HL-60/S4 (cell line): ENCODE measurements around the gene RAB35.

Source experiments
- in situ Hi-C: fragments of 300-500 bp; cut with MboI; formaldehyde crosslinking; loops from 2 replicates; pipeline ENCODE4 v1.14.3; 2022; ENCODE audit warnings: low sequenced_read_pairs

RAB35 gene

DNA sequence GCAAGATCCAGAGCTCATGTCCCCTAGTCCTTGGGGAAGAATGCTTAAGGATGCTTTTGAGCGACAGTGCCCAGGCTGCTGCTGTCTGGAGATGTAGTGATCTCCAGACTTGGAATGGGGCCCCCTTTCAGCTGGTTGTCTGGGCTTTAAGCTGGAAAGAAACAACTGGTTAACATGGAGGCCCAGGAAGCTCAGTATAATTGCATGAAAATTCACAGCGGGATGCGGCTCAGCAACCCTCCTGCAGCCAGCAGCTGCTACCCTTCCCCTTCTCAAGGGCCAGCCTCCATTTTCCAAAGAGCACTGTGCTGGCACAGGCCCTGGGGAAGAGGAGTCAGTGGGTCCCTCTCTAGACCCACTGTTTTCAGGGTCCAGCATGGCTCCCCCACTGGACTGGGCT lies 26.3 kb downstream of the RAB35 start:
- in situ Hi-C loops: no loop called here

DNA sequence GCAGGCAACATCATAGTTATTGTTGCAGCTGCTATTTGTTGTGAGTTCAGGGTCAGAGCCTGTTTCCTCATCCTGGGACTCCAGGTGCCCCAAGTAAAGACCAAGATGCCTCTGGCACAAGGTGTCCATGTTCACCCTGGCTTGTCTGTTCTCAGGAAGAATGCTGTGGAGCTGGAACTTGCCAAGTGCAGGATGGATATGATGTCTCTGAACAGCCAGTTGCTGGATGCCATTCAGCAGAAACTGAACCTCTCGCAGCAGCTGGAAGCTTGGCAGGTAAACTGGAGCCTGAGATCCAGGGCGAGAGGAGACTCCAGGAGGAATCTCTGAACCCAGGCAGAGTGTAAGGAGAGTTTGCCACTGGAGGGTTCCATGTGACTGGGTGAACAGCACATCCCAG lies 26.8 kb downstream of the RAB35 start:
- in situ Hi-C loops: no loop called here

DNA sequence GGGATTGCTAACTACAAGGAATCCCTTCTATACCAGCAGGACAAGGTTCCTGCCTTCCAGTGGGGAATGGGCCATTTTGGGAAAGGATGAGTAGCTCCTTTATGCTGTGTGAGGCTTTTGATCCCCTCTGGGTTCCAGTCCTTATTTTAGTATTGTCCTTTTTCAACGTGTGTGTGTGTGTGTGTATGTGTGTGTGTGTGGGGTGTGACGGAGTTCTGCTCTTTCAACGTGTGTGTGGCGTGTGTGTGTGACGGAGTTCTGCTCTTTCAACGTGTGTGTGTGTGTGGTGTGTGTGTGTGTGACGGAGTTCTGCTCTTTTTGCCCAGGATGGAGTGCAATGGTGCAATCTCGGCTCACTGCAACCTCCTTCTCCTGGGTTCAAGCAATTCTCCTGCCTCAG lies 27.4 kb downstream of the RAB35 start:
- in situ Hi-C loops: no loop called here

DNA sequence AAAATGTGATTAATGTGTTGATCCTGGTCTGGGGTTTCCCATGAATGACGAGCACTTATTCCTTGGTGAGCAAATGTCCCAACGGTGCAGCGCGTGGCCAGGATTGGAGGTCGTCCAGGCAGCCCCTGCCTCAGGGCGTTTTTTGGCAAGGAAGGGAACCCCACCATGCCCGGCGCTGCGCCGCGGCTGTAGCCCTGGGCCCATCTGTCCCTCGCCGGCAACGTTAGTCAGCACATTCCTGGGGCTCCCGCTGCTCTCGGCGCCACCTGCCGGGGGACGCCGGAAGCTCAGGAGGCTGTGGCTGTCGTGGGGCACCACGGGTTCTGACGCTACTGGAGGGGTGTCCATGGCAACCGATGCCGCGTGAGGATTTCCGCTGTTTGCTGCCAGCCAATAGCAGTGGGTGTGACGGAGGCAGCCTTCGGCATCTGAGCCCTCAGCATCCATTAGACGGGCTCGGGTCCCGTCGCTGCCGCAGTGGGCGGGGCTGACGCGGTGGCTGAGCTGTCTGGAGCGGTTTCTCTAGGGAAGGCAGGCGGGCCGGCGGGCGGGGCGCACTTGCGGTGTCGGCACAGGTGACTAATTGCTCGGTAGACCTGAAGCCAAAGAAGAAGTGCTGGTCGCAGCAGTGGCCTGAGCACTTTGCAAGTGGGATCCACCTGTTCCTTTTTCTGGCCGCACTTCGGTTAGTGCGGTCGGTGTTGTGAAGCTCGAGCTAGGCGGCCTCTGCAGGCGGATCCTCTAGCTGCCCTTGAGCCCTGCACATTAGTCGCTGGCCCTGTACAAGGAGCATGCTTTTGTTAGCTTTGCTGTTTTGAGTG lies 29.5 kb downstream of the RAB35 start:
- in situ Hi-C loops: no loop called here

DNA sequence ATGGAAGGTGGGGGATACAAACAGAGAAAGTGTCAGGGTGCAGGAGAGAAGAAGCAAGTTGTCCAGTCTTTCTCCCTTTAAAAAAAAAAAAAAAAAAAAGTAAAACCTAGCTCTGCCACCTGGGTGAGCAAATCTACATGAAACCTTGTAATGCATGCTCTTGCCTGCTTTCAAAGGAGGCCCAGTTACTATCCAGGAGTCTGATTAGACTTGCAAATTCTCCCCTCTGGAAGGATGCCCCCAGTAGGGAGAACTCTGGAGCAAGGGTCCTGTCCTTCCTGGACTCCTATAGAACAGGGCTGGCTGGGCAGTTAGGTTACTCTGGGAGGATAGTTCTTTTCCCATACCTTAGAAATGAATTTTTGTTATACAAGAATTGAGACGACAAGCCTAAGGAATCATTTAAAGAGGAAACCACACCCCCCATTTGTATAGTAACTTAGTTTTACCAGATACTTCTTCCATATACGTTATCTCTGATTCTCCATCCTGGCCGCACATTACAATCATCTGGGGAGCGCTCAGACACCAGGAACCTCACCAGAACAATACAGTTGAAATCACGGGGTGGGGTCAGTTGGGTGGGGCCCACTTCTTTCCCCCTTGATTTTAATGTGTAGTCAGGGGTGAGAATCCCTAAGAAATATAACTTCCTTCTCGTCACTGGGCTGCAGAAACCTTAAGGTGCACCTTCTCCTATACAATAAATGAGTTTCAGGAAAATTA lies 30.5 kb downstream of the RAB35 start:
- in situ Hi-C loops: no loop called here

DNA sequence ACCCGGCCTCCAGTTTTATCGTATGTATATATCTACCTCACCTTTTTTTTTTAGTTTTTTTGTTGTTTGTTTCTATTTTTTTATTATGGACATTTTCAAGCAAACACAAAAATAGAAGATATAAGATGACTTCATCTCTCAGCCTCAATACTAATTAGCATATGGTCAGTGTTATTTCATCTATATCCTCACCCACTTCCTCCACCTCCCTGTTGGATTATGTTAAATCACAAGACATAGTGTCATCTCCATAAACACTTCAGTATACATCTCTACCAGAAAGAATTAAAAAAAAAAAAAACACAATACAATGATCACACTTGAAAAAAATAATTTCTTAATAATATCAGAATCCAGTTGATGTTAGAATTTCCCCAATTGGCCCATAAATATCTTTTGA lies 34.9 kb downstream of the RAB35 start:
- in situ Hi-C loops: no loop called here

DNA sequence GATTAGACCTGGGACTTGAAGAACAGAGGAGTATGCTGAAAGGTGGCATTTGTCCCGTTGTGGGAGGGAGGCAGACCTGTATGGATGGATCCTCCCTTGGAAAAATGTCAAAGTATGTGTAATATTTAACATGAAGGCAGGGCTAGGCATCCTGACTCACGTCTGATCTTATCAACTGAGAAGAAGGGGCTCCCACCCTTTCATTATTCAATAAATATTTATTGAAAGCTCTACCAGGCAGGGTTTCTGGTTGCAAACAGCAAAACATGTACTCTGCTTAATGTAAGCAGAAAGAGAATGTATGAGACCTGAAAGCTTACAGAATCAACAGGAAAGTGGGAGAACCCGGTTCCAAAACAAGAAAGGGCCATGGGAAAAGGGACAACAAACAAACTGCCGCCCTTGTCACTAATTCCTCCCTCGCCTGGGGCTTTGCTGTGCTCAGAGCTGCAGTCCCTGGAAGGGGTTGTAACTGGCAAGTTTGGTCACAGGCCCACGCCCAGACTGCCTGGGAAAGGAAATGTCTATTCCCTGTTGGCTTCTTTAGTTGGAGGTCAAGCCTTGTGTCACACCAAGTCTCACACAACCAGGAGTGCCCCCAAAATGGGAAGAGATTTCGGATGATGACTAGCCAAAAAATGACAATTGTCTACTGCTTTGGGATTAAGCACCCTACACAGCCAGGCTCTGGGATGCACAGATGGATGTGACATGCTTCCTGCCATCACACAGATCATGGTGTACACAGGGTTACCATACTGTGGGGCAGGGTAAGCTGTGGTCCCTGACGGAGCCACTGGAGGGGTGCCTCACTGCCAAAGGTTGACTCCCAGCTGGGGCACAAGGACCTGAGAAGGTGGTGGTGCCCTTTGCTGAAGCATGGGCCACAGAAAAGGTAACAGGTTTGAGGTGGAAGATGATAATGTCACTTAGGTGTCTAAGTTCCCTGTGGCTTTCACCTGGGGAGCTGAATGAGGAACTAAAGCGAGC lies 36.8 kb downstream of the RAB35 start:
- in situ Hi-C loops: no loop called here

DNA sequence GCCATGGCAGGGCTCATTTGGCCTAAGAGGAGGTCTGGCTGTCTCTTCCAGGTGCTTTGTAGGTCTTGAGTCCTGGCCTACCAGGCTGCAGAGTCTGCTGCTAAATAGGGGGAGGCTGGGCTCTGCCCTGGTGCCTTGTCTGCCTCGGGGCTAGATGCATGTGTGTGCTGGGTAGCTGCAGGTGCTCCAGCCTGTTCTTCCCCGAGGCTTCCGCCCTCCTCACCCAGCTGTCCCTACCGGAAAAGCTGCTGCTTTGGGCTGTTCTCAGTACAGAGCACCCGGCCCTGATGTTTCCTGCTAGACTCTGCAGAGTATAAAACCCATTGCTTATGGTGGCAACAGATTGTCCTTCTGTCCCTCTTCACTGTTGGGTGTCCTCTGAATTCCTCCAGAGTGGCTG lies 37.7 kb downstream of the RAB35 start:
- in situ Hi-C loops: no loop called here

DNA sequence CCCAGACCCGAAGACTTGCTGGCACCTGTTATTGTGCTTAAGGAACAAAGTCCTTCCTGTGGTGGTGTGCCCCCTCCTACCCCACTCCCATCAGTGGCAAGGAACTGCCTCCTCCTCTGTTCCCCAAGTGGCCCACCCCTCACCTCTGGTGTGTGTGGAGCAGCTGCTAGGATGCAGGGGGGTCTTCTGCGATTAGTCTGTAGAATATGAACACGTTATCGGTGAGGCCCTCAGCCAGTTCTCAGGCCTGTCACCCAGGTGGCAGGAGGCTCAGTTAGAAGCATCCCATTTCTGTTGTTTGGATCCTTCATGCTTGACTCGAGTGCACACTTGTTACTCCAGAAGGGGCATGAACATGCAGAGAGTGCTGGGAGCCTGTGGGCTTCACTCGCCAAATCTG lies 39.3 kb downstream of the RAB35 start:
- in situ Hi-C loops: no loop called here

DNA sequence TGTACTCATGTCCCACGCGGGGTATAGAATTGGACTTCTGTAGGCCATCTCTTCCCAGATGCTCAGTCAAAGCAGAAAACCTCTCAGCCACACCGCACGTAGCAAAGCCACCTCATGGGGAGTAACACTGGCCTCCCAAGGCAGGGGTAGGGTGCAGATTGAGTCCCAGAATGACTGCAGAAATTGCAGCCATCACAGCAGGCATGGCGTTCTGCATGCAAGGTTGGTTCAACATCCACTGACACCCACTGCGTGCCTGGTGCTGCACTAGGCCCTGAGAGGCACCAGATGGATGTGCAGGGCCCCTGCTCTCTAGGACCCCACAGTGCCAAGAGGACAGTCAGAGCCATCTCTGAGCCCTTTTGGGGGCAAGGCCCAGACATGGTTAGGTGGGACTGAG lies 39.9 kb downstream of the RAB35 start:
- in situ Hi-C loops: no loop called here

DNA sequence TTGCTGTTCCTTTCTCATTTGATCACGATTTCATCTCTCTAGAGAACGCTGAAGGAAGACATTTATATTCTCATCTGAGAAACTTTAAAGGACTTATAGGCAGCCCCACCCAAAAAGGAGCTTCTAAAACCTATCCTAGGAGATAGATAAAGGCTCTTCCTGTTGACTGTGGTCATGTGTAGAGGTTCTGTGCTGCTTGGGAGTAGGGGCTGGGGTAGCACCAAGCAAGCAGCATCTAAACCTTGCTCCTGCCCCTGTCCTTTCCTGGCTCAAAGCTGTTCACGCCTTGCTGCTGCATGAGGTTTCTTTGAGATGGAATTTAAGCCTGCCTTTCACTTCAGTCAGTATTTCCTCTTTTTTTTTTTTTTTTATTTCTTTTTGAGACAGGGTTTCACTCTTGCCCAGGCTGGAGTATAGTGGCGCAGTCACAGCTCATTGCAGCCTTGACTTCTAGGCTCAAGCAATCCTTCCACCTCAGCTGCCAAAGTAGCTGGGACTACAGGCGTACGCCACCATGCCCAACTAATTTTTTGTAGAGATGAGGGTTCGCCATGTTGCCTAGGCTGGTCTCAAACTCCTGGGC lies 41.4 kb downstream of the RAB35 start:
- in situ Hi-C loops: no loop called here

DNA sequence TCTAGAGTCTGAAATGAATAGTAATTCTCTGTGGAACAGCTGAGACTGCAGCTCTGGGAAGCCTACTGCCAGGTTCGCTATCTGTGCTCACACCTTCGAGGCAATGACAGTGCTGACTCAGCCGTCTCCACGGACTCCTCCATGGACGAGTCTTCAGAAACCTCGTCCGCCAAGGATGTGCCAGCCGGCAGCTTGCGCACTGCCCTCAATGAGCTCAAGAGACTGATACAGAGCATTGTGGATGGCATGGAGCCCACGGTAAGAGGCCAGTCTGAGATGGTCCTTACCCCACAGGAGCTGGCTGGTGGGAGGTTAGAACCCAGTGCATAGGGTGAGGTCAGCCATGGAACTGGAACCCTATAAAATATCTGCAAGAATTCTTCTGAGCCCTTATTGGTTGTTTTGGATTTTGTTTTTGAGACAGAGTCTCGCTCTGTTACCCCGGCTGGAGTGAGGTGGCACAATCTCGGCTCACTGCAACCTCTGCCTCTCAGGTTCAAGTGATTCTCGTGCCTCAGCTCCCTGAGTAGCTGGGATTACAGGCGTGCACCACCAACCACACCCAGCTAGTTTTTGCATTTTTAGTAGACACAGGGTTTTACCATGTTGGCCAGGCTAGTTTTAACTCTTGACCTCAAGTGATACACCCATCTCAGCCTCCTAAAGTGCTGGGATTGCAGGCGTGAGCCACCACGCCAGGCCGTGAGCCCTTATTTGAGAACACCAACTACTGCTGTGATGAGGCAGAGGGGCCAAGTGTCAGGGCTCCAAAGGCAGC lies 43.9 kb downstream of the RAB35 start:
- in situ Hi-C loops: no loop called here

DNA sequence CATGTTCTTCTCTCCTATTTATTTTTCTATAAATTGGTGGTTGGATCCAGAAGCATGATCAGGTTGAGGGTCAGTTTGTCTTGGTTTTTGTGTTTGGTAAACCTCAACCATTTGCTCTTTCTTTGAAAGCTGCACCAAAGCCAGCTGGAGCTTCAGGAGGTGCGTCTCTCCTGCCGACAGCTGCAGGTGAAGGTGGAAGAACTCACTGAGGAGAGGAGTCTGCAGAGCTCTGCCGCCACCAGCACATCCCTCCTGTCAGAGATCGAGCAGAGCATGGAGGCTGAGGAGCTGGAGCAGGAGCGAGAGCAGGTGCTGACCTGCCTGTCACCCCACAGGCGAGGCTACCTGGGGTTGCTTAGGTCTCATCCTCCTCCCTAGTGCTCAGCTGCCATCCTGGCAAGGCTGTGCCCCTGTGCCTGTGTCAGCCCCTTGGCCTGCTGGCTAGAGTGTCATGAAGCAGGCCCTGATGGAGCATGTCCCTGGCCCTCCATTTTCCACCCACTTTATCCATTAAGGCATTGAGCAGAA lies 45.0 kb downstream of the RAB35 start:
- in situ Hi-C loops: no loop called here

DNA sequence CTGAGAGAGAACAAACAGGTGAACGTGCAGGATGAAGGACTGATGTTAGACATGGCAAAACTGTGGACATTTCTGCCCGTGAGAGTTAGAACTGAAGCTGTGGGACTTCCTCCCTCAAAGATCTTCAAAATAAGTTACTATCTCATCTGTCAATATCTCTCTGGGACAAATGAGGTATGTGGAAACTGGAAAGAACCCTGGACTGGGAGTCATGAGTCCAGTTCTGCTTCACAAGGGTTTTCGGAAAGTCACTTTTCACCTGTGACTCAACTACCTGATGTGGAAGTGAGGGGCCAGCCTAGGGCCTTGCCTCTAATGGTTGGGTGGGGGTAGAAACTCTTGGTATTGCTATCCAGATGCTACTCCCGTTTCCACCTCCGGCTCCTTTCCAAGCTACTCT lies 47.3 kb downstream of the RAB35 start:
- in situ Hi-C loops: no loop called here

DNA sequence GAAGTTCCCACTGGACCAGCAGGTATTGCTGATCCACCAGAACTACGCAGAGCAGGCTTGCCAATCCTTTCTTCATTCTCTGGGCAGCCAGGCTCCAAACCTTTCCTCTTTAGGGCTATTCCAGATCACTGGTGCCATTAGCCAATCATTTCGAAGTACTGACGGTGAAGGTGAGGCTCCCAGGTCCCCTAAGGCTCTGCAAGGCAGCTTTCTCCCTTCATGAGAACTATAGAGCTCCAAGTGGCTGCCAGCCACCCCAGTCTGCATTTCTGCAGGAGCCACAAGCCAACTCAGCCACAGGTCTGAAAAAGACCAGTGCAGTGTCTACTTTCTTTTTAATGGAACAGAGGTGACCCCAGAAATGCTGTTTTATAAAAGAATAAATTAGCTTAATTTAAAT lies 48.7 kb downstream of the RAB35 start:
- in situ Hi-C loops: no loop called here

DNA sequence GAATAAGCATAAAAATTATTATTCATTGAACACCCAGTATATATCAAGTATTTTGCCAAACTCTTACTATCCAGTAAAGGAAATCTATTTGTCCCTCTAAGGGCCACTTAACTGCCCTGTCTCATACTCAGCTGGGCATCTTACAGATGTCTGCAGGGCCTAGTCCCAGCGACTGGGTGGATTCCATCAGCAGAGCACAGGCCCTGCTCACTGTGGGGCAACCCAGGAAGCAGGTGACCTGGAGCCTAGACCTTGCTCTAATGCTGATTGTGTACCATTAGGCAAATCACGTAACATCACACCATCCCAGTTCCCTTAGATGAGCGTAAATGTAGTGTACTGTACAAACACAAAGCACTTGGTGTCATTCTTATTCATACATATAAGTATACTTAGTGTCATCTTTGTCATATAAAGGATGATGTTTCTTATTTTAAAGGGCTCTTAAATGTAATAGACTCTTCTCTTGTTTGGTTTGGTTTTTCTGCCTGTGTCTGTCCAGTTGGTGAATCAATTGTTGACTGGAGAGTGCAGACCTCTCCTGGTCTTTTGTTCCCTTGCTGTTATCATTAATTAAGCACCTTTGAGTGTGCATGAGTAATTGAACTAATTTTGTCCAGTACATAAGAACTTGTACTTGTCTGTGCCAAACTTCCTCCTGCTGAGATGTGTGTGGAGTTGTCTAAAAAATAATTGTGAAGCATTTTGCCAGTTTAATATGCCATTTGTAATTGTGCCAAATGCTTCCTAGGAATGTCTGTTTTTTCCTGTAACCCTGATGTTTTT lies 49.3 kb downstream of the RAB35 start:
- in situ Hi-C loops: no loop called here

DNA sequence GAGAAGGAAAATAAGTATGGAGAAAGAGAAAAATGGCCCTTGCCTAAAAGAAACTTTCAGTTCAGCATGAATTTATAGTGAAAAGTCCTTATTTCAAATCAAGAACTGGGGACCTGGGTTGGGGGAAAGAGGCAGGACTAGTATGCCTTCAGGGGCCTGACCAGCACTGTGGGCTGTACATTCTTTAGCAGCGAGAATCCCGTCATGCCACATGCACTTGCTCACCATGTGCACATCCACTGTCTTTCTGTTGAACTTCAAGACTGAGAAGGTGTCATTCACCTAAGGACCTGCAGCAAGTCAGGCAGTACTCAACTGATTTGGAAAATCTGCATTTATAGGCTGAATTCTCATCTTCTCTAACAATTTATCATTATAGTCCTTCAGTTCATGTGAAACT lies 50.2 kb downstream of the RAB35 start:
- in situ Hi-C loops: no loop called here

DNA sequence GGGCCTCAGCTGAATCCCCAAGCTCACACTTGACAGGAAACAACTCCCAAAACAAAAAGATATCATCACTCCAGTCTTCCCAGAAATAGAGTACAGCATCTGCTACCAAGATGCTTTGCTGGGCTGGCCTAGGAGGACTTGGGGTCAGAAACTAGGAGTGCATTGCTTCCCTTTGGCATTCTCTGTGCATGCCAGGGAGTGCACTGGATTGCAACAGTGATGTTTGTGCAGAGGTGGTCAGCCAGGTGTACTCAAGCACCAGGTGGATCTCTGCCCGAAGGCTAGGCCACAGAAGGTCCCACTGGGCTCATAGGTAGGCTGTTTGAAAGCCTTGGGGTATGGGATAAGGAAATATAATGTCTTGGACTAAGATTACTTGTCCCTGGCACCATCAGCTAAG lies 51.1 kb downstream of the RAB35 start:
- in situ Hi-C loops: no loop called here
